ENCODE data around the gene ZNF44. TPM values are rescaled to one million over a fixed set of nuclear protein-coding genes. Genes with fewer than 3 reads are reported as not detected.

Gene ZNF44
- polyA plus RNA-seq, 2 of the 4 experiments (the other 2 are of a cell fraction), result 0.65 to 0.76 TPM

- Histone ChIP-seq H3K4me1 (no peaks in the 10 kb centered on the region), H3K27ac (no peak overlapping the region), H3K4me3 (no peak overlapping the region), H3K4me2 (no peak overlapping the region), H3K9me3 (peaks cover 6% of the 10 kb centered on the region; the same call in 2 of the 3 replicates)
- WGBS (ENCODE audit: missing lambda C conversion rate), result 30% methylated on average over 1 of the region's 1 CpG
- CTCF ChIA-PET, result no interaction called here
- no peak for TF ChIP-seq EP300 (IDR thresholded peaks at IDR 0.05)
- TF ChIP-seq ZC3H11A (IDR thresholded peaks at IDR 0.05), result no peak
- TF ChIP-seq POLR2A (IDR thresholded peaks at IDR 0.05; ENCODE audit: low read length), result no peak
- TF ChIP-seq CEBPB (IDR thresholded peaks at IDR 0.05), result no peak
- no peak for TF ChIP-seq RARB (CRISPR knock-in tag; IDR thresholded peaks at IDR 0.05)
- no peak for TF ChIP-seq POLR2AphosphoS2 (conservative IDR thresholded peaks at IDR 0.05; ENCODE audit: low read length)
- no peak for TF ChIP-seq CHD4 (IDR thresholded peaks at IDR 0.05; ENCODE audit: borderline replicate concordance)
- TF ChIP-seq ESRRA (IDR thresholded peaks at IDR 0.05; ENCODE audit: borderline replicate concordance, low read length), result no peak
- TF ChIP-seq NR3C1 (IDR thresholded peaks at IDR 0.05), result no peak
- TF ChIP-seq CBX8 (IDR thresholded peaks at IDR 0.05), result no peak
- DNase-seq (ENCODE audit: low read depth in 1 of 2, low spot score in 1 of 2) (no peak), ATAC-seq (no peak), FAIRE-seq (no peak)
- POLR2A ChIA-PET, result no interaction called here
These were observed 6.7 kb downstream of the ZNF44 start for GRCh38 chr19:12287958-12288500.

- no peak for ATAC-seq
- no peak overlapping the region for H3K4me2 ChIP-seq
- 81% methylated on average over 11 of the region's 18 CpGs for WGBS (ENCODE audit: missing lambda C conversion rate)
- TF ChIP-seq ELK1 (IDR thresholded peaks at IDR 0.05; ENCODE audit: low read depth, low read length) (no peak), KDM5A (IDR thresholded peaks at IDR 0.05) (no peak), PHF8 (IDR thresholded peaks at IDR 0.05; ENCODE audit: borderline replicate concordance, low read depth) (no peak), NR3C1 (IDR thresholded peaks at IDR 0.05) (no peak), TFCP2L1 (CRISPR knock-in tag; IDR thresholded peaks at IDR 0.05) (no peak), ZSCAN20 (CRISPR knock-in tag; IDR thresholded peaks at IDR 0.05) (no peak), ZC3H11A (IDR thresholded peaks at IDR 0.05) (no peak), JUN (IDR thresholded peaks at IDR 0.05) (no peak), ATOH8 (CRISPR knock-in tag; IDR thresholded peaks at IDR 0.05; ENCODE audit: low read depth) (no peak), RAD21 (conservative IDR thresholded peaks at IDR 0.05 in 1 of 2, IDR thresholded peaks at IDR 0.05 in 1 of 2) (no peak), HOXA7 (CRISPR knock-in tag; IDR thresholded peaks at IDR 0.05) (no peak)
- DNase-seq (ENCODE audit: low read depth in 1 of 2, low spot score in 1 of 2), result no peak
- no peak for FAIRE-seq
- no peaks in the 10 kb centered on the region for H3K4me1 ChIP-seq
- H3K9me3 ChIP-seq, result peaks cover 4% of the 10 kb centered on the region; the same call in 2 of the 3 replicates
- ChIA-PET CTCF (no interaction called here), POLR2A (no interaction called here)
- H3K4me3 ChIP-seq, result no peak overlapping the region
- H3K27ac ChIP-seq, result no peak overlapping the region
These were observed 10.1 kb downstream of the ZNF44 start for GRCh38 chr19:12284631-12285030.

- ATAC-seq (no peak), FAIRE-seq (no peak), DNase-seq (ENCODE audit: low read depth in 1 of 2, low spot score in 1 of 2) (no peak)
- peaks cover 4% of the 10 kb centered on the region; the same call in 2 of the 3 replicates for H3K9me3 ChIP-seq
- CTCF ChIA-PET, result no interaction called here
- no peak overlapping the region for H3K27ac ChIP-seq
- TF ChIP-seq MYC (IDR thresholded peaks at IDR 0.05; ENCODE audit: borderline replicate concordance, low read length) (no peak), ZFP36 (IDR thresholded peaks at IDR 0.05; ENCODE audit: borderline replicate concordance, partially characterized antibody) (no peak), KDM5A (IDR thresholded peaks at IDR 0.05) (no peak), MAZ (IDR thresholded peaks at IDR 0.05; ENCODE audit: borderline replicate concordance, low read depth, low read length) (no peak), ELK1 (IDR thresholded peaks at IDR 0.05; ENCODE audit: low read depth, low read length) (no peak), HMGXB4 (CRISPR knock-in tag; IDR thresholded peaks at IDR 0.05; ENCODE audit: borderline replicate concordance) (no peak), HOXA7 (CRISPR knock-in tag; IDR thresholded peaks at IDR 0.05) (no peak), JUNB (IDR thresholded peaks at IDR 0.05) (no peak), HEYL (CRISPR knock-in tag; IDR thresholded peaks at IDR 0.05) (no peak), EHF (CRISPR knock-in tag; IDR thresholded peaks at IDR 0.05) (no peak), GATA3 (IDR thresholded peaks at IDR 0.05; ENCODE audit: borderline replicate concordance) (no peak), TFCP2L1 (CRISPR knock-in tag; IDR thresholded peaks at IDR 0.05) (no peak), CHD2 (IDR thresholded peaks at IDR 0.05; ENCODE audit: low read length, partially characterized antibody) (no peak)
- POLR2A ChIA-PET, result no interaction called here
- WGBS (ENCODE audit: missing lambda C conversion rate), result 79% methylated on average over 14 of the region's 14 CpGs
- no peak overlapping the region for H3K4me3 ChIP-seq
- H3K4me2 ChIP-seq, result no peak overlapping the region
- H3K4me1 ChIP-seq, result no peaks in the 10 kb centered on the region
These were observed 10.5 kb downstream of the ZNF44 start for GRCh38 chr19:12284226-12284625.

All from A549 (cell line).